Mesothelial cell of epicardium (in vitro differentiated cells): Measurements from ENCODE around the gene CKLF. TPM values are rescaled to one million over a fixed set of nuclear protein-coding genes. Genes with fewer than 3 reads are reported as not detected.

Source experiments
- DNase-seq, 2 experiments: peaks; one replicate each; pipeline ENCODE4 v3.0.0; 2021; ENCODE audit warnings: low spot score in 2 of 2; ENCODE audit not compliant: unreplicated experiment in 2 of 2
- H3K27ac Mint-ChIP-seq: 2 replicates; pipeline ENCODE4 v1.8.0; 2021; ENCODE audit warnings: mixed read lengths
- H3K27me3 Mint-ChIP-seq: 2 replicates; pipeline ENCODE4 v1.8.0; 2021; ENCODE audit warnings: low read depth, mixed read lengths
- H3K36me3 Mint-ChIP-seq: 2 replicates; pipeline ENCODE4 v1.8.0; 2021; ENCODE audit warnings: mixed read lengths
- H3K4me1 Mint-ChIP-seq: 2 replicates; pipeline ENCODE4 v1.8.0; 2021; ENCODE audit warnings: mixed read lengths
- H3K4me3 Mint-ChIP-seq: 2 replicates; pipeline ENCODE4 v1.8.0; 2021; ENCODE audit warnings: mild to moderate bottlenecking, moderate library complexity, mixed read lengths
- H3K9me3 Mint-ChIP-seq: 2 replicates; pipeline ENCODE4 v1.8.0; 2021; ENCODE audit warnings: mixed read lengths
- CTCF ChIP-seq: fragments of 200-600 bp; sonication (generic); IDR thresholded peaks from one replicate; pipeline ENCODE4 v1.5.0; 2021; ENCODE audit warnings: antibody characterized with exemption; ENCODE audit not compliant: unreplicated experiment
- total RNA-seq: library from RNA; stranded (reverse); gene quantifications from 3 replicates; pipeline ENCODE4 v1.2.1, GENCODE V29; 2021

Gene CKLF
- total RNA-seq, 1 donor from 2014 or later: 31.1 TPM

- Mint-ChIP-seq H3K4me3 (no peak overlapping the region), H3K36me3 (peaks cover 3% of the 10 kb centered on the region), H3K4me1 (no peaks in the 10 kb centered on the region), H3K9me3 (no peaks in the 10 kb centered on the region), H3K27me3 (no peaks in the 10 kb centered on the region), H3K27ac (no peak overlapping the region)
- no peak for DNase-seq
- TF ChIP-seq CTCF: no peak
These were observed 30.2 kb upstream of the CKLF start for GRCh38 chr16:66521951-66522771.

- Mint-ChIP-seq H3K4me3 (no peak overlapping the region), H3K4me1 (no peaks in the 10 kb centered on the region), H3K9me3 (no peaks in the 10 kb centered on the region), H3K27ac (no peak overlapping the region), H3K36me3 (peaks cover 3% of the 10 kb centered on the region), H3K27me3 (no peaks in the 10 kb centered on the region)
- no peak for DNase-seq
- TF ChIP-seq CTCF: no peak
These were observed 29.4 kb upstream of the CKLF start for GRCh38 chr16:66522816-66523590.

- no peak overlapping the region for H3K4me3 Mint-ChIP-seq
- no peak for TF ChIP-seq CTCF
- DNase-seq: no peak
- no peaks in the 10 kb centered on the region for H3K27me3 Mint-ChIP-seq
- peaks cover 9% of the 10 kb centered on the region for H3K36me3 Mint-ChIP-seq
- no peaks in the 10 kb centered on the region for H3K4me1 Mint-ChIP-seq
- no peaks in the 10 kb centered on the region for H3K9me3 Mint-ChIP-seq
- H3K27ac Mint-ChIP-seq: no peak overlapping the region
These were observed 28.5 kb upstream of the CKLF start for GRCh38 chr16:66523861-66524354.

- DNase-seq: no peak
- Mint-ChIP-seq H3K4me1 (no peaks in the 10 kb centered on the region), H3K9me3 (no peaks in the 10 kb centered on the region), H3K27me3 (no peaks in the 10 kb centered on the region), H3K36me3 (peaks cover 12% of the 10 kb centered on the region), H3K27ac (no peak overlapping the region), H3K4me3 (no peak overlapping the region)
- TF ChIP-seq CTCF: no peak
These were observed 27.7 kb upstream of the CKLF start for GRCh38 chr16:66524601-66525164.

- Mint-ChIP-seq H3K27ac (no peak overlapping the region), H3K36me3 (peaks cover 16% of the 10 kb centered on the region), H3K4me3 (no peak overlapping the region), H3K4me1 (no peaks in the 10 kb centered on the region), H3K27me3 (no peaks in the 10 kb centered on the region), H3K9me3 (no peaks in the 10 kb centered on the region)
- no peak for TF ChIP-seq CTCF
- DNase-seq: no peak
These were observed 26.8 kb upstream of the CKLF start for GRCh38 chr16:66525396-66526180.
